HT-29 (cell line): ENCODE measurements around the gene PALD1. TPM values are rescaled to one million over a fixed set of nuclear protein-coding genes. Genes with fewer than 3 reads are reported as not detected.

Experiments
- DNase-seq: peaks from one replicate; pipeline ENCODE4 v3.0.0-alpha.2; 2015; ENCODE audit warnings: low spot score
- total RNA-seq: library from RNA; depleted of rRNA; stranded (reverse); fragments of >200 nt; shearing (Covaris generic); gene quantifications from 2 replicates; pipeline ENCODE4 v1.2.3, GENCODE V29; 2014

The PALD1 gene
- total RNA-seq, 1 experiment from 2014 or later, result 25.5 TPM

DNA sequence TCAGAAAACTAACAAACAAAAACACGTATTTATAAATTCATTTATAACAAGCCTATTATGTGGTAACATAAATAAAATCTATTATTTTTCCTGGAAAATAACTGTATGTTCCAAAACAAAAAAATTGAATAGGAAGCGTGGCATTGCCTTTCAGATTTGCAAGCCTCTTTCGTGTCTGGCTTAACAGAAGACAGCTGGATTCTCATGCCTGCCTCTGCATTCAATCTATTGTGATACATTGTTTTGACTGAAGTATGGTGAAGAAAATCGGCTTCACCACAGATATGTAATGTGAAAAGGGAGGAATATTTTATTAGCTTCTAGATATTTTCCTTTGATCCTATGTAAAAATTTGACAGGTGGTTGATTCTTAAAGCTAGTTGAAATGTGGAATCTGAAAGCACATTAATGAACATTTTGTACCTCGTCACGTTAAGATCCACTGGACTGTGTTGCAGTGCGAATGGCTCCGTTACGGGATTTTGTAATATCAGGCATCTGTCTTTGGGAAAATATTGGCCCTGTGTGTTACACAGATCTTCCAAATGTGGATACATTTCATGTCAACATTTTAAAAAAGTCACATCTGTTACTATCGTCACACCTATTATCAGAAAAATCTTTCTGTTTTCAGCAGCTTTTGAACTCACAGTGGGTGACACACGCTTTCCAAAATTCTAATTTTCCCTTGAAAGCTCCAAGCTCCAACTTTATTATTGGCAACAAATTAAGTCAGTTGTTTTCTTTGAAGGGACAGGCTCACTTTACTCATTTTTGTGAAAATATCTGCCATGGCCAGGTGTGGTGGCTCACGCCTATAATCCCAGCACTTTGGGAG is 26.2 kb downstream of the PALD1 start:
- DNase-seq, result no peak

DNA sequence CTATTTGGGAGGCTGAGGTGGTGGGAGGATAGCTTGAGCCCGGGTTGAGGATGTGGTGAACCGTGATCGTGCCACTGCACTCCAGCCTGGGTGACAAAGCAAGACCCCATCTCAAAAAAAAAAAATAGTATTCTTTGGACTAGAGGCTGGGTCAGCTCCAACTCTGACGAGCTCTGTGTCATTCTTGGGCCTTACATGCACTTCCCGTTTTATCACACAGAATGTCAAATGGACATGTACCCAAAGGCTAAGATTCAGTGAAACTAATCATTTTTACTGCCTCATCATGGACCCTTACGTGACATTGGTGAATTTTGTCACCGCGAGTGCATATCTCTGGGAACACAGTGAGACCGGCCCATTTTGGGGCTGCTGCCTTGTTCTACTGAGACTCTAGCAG is 27.3 kb downstream of the PALD1 start:
- no peak for DNase-seq

DNA sequence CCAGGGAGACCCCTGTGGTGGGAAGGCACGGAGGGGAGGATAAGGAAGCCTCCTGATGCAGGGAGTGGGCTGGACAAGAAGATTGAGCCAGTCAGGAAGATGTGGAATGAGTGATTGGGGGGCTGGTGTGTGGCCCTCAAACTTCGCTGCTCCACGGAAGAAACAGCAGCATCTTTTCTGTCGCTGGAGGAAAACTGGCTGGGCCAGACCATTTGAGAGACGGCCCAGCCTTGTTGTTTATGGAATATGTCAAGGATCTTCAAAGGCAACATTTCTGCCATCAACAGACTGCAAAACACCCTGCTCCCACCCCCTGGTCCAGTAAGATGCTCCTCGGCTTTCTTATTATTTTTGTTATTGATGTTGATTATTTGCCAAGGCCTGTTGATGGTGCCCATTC is 29.4 kb downstream of the PALD1 start:
- DNase-seq, result no peak

DNA sequence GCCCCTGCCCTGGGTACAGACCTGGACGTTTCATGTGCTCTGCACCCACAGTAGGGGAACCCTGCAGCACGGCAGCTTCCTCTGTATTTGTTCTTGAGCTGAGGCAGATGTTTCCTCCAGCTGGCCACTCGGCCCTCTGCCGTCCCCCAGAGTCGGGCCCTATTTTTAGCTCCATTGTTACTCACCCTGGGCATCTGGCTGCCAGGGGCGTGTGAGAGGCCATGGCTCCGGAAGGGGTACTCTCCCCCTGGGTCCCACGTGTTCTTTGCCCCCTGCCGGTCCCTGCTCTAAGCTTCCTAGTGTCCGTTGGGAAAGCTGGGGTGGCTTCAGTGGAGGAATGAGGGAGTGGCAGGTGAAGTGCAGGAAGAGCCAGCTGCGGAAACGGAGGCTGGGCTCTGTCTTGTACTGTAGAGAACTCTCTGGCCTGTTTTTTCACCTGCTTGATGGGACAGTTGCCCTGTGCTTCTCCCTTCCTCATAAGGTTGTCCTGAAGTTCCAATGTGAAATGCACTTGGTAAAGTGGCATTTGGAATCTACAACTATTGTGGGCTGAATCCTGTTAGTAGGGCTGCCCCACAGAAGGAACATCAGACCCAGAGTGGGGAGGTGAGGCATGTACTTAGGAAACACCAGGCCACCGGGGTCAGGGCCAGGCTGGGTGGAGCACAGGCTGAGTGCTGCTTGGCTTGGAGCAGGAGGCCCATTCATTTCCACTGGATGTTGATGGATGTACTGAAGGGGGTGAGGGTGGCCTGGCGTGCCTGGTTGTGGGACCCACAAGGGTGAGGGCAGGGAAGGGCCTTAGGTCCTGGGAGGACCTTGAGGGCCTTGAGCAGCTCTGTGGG is 30.6 kb downstream of the PALD1 start:
- DNase-seq, result peak; percentile 71

DNA sequence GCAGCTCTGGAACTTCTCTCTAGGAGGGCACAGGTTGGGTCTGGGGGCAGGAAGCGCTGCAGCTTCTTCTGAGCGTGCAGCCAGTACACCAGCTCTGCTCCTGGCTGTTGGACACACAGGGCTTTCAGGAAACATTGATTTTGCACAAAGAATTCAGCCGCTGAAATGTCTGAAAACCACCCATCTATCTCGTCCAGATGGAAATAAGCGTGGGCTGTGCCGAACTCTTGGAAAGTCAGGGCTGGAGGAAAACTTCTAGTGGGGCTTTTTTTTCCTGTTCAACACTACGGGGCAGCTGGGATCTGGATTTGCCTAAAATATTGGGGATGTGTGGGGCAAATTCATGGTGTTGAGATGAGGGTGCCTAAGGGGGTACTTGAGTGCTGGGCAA is 31.2 kb downstream of the PALD1 start:
- DNase-seq, result no peak

DNA sequence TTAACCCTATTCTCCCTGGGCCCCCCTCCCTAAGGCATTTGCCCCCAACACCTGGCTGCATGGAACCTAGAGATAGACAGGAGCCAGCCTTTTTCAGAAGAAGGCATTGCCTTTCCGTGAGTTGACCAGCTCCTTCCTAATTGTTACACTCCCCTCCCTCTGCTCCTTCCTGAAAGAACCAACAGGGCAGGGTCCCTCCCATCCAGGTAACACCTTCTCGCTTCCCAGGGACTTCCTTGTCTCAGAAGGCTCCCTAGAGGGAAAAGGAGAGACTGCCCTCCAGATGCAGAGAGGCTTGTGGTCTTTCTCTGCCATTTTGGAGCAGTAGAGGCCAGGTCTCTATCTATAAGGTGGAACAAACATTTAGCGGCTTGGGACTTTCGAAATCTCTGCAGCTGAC is 31.9 kb downstream of the PALD1 start:
- no peak for DNase-seq

DNA sequence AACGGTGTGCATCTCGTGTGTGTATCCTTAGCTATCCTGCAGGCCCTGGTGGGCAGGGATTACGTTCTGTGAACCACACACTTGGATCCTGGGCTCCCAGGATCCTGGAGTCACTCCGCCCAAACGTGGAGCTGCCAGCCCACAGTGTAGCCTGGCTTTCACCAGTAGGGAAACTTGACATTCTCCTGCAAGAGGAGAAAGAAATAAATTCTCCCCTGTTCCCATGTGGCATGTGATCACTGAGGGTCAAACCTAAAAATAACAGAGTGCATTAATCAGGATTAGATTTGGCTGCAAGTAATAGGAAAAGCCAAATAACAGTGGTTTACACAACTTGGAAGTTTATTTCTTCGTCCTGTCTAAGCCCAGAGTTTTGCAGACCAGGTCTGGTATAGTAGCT is 32.3 kb downstream of the PALD1 start:
- DNase-seq, result no peak

DNA sequence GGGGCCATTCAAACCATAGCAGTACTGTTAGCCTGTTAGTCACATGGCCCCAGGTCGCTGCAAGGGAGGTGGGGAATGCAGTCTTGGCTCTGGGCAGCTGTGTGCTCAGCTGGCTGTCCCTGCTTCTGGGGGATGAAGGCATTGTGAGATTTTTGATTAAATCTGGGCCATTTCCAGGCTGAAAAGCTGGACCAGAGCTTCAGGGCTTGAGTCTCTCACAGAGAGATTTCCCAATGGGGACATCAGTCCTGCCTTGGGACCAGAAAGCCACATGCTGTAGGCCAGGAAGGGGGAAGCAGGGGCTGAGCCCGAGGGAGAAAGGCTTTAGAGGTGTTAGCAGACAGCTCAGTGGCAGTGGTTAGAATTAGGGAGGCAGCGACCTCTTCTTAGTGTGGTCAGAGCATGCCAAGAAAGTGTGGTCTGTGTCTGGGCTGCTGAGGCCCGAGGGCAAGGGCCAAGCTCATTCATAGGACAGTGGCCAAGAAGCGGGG is 33.6 kb downstream of the PALD1 start:
- DNase-seq, result no peak

DNA sequence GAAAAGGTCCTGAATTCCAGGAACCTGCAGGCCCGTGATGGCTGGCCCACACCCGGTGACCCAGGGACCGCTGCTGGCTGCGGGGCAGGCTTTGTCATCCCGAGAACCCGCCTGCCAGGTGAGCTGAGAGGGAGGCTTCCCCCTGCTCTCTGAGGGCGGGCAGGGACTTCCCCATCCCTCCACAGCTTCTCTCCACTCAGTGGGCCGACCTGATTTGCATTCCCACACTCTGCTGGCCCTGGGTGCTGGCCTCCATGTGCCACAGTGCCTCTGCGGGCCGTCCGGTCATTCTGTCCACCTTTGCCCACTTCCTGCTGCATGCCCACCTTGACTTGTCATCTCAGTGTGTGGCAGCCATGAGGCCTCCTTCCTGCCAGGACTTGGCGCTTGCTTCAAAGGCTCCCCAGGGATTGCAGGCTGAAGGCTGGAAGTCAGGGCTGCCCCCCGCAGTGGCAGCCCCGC is 35.3 kb downstream of the PALD1 start:
- DNase-seq, result peak; percentile 11

DNA sequence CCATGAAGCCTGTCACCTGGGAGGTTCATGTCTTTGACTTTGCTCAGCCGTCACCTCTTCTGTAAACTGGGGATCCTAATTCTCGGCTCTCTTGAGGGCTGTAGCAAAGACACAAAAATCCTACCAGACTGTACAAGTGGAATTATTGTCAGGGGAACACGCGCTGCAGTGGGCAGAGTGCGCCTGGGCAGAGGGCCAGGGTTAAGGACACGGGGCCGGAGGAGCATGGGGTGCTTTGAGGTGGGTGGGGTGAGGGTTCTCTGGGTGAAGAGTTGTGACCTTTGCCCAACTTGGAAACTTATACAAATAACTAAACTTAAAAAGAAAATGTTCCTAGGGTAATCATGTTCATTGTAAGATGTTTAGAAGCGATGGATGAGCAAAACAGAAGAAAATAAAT is 36.0 kb downstream of the PALD1 start:
- no peak for DNase-seq

DNA sequence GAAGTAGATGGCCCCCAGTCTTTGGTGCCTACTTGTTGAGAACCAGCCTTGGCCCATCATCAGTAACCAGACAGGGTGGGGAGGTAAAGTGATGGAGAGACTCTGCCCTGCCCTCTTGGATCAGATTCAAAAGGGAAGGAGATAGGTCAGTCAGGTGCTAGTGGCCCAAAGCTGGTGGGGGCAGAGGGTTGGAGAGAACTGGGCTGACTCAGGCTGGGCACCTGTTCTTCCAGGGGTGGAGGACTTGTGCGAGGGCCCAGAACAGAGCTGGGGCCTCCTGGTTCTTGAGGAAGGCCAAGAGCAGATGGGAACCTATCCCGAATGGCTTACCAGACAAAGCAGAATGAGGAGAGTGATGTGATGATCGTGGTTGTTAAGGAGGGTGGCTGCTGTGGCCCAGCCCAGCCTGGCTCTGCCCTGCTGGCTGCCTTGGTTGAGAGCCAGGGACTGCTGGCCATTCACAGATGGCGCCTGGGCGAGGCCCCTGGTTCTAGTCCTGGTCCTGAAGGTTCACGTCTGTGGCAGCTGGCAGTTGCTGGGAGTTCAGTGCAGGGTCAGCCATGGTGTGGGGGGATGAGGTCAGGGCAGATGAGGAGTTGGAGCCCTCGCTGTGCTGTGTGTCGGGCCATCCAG is 36.6 kb downstream of the PALD1 start:
- DNase-seq, result peak; percentile 16

DNA sequence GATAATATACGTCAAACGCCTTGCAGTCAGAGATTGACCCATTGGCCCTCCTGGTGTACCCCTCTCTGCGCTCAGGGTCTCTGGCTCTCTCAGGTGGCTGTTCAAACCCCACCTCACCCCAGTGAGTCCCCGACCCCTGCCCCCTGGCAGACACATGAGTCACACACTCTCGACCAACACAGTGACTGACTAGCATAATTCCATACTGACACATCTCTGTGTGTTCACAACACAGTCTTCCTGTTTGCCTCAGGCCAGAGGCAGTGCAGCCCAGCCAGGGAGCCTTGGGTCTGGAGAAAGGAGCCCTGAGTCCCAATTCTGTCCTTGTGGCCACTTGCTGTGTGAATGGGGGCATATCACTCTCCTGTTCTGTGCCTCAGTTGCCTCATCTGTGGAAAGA is 40.1 kb downstream of the PALD1 start:
- no peak for DNase-seq

DNA sequence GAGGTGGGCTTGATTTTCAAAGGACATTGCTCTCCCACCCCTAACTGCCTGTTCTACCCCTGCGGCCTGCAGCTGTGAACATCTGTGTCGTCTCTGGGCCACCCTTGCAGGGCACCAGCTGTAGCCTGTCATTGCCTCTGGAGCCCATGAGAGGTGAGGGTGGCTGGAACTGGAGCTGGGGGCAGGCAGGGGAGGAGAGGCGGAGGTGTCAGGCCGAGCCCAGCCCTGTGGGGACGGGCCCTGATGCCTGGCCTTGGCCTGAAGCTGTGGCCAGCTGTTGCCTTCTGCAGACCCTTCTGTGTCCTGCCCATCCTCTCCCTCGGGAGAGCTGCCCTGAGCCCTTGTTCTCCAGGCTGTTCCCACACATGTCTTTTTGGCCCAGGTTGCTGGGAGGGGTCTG is 44.5 kb downstream of the PALD1 start:
- no peak for DNase-seq

DNA sequence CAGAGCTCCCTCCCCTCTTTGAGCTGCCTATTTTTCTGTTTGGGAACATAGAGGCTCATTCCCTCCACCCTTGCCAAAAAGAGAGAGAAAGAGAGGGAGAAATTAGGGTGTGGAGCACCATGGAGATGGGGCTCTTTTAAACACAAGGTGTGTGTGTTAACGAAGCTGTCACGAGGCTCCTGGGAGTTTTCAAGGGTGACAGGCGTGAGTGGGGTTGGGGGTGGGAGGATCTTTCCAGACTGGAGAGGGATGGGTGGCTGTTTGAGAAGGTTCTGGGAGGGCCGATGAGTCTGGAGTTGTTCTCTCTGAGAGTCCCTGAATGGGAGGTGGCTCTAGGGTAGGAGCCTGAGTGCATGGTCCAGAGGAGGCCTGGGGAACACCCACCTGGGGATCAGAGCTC is 45.0 kb downstream of the PALD1 start:
- DNase-seq, result no peak

DNA sequence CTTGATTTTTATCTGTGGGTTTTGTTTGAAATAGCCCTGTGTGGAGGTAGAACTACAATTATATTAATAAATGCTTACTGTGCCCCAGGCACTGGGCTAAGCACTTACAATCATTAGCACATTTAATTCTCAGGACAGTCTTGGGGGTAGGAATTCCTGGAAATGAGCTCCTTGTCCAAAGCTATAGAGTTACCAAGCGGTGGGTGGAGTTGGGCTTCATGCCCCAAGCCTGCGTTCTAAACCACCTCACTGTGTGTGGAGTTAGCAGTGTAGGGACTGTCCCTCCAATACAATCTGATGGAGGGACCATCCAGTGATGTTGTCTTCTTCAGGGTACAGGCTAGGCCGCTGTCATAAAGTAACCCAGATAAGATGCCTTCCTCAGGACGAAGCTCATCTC is 49.7 kb downstream of the PALD1 start:
- no peak for DNase-seq

DNA sequence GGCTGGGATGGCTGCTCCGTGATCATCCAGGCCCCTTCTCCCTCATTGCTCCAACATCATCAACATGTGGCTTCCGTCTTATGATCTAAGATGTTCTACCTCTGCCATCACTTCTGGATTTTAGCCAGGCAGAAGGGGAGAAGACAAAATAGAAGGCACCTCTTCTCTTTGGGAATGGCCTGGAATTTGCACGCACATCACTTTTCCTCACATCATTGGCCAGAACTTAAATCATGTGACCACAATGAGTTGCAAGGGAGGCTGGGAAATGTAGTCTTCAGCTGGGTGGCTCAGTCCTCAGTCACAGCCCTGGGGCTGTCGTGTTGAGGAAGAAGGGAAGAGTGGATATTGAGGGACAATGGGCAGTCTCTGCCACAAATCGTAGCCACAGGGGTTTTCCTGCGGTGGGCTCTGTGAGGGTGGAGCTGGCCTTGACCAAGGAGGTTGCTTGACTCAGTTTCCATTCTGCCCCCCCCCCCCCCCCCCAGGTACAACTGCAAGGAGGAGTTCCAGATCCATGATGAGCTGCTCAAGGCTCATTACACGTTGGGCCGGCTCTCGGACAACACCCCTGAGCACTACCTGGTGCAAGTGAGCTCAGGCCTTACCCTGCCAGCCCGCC is 50.3 kb downstream of the PALD1 start:
- DNase-seq, result peak; percentile 45

DNA sequence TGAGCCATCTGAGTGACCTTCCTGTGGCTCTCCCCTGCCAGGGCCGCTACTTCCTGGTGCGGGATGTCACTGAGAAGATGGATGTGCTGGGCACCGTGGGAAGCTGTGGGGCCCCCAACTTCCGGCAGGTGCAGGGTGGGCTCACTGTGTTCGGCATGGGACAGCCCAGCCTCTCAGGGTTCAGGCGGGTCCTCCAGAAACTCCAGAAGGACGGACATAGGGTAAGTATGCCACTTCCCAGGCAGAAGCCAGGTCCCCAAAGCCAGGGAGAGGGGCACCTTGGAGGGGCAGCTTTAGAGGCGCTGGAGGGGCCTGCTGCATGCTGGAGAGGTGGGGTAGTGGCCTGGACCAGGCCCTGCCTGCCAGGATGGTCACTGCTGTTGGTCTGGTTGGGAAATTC is 51.3 kb downstream of the PALD1 start:
- DNase-seq, result no peak

DNA sequence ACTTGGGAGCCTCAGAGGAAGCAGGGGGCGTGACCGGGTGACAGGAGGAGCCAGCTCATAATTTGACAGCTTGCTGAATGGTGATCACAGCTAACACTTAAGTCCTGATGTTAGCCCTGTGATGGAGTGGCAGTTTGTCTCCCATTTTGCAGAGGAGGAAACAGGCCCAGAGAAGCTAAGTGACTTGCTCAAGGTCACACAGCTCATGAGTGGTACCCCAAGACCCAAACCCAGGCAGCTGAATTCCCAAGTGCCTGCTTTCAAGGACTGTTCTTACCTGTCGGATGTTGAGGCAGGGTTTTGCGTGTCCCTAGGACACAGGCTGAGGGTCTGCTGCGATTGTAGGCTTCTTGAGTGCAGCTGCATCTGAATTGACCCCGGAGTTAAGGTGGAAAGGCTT is 51.7 kb downstream of the PALD1 start:
- DNase-seq, result no peak

DNA sequence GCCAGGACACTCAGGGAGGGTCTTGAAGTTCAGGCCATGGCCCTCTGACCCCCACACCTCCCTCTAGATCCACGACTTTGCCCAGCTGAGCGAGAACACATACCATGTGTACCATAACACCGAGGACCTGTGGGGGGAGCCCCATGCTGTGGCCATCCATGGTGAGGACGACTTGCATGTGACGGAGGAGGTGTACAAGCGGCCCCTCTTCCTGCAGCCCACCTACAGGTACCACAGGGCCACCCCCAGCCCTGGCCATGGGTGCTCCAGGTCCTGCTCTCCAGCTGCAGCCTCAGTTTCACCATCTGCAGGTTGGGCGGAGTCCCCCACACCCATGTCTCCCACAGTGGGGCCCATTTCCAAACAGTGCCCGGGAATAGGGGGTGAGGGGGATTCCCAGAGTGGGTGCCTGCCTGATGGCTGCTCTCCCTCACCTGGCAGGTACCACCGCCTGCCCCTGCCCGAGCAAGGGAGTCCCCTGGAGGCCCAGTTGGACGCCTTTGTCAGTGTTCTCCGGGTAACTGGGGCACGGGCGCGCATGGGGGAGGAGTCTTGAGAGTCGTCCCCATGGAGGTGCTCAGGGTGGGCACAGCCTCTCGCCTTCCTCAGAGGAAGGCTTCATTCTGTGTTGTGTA is 54.1 kb downstream of the PALD1 start:
- no peak for DNase-seq

DNA sequence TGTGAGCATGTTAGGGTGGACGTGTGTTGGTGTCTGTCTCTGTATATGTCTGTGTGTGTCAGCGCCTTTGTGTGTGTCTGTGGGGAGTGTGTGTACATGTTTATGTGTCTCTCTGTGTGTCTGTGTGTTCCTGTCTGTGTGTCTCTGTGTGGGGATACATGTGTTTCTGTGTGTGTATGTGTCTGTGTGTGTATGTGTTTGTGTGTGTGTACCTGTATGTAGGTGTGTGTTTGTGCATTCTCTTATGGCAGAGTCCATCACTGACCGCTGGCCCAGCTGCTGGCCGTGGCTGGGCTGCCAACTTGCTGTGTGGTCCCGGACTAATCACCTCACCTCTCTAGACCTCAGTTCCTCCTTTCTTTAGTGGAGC is 54.6 kb downstream of the PALD1 start:
- no peak for DNase-seq

DNA sequence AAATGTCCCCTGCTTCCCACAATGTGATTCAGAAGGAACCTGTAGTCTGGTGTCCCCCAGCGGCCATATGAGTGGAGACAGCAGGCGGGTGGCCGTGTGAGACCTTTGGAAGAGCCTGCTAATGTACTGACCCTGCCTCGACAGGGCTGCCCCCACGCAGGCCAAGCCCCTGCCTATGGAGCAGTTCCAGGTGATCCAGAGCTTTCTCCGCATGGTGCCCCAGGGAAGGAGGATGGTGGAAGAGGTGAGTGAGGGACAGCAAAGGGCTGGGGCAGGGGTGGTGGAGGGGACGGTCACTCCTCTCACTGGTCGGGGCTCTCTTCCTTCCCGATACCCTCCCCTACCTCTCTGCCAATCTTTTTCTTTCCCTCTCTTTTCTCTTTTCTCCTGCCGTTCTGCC is 55.7 kb downstream of the PALD1 start:
- no peak for DNase-seq
